Lower lobe of right lung (tissue), 2 donors: ENCODE measurements around the gene AAGAB. TPM values are rescaled to one million over a fixed set of nuclear protein-coding genes. Genes with fewer than 3 reads are reported as not detected.
"Not testable (repeated sequence)": the region's sequence is repeated elsewhere in the genome, so short reads cannot be mapped to it uniquely, and the experiment has no call there.

Source experiments
- ATAC-seq, 2 donors: fragments of 200-7000 bp; cut with Tn5 transposase; one replicate each; pipeline ENCODE4 v1.9.1; 2020 to 2022; ENCODE audit warnings: mild to moderate bottlenecking in 2 of 2, moderate library complexity in 2 of 2
- DNase-seq: peaks from one replicate; pipeline ENCODE4 v3.0.0-alpha.2; 2020
- H3K27ac ChIP-seq: fragments of 200-600 bp; one replicate; pipeline ENCODE4 v1.8.0; 2022
- H3K27me3 ChIP-seq: fragments of 200-600 bp; one replicate; pipeline ENCODE4 v1.8.0; 2022; ENCODE audit warnings: low read depth
- H3K36me3 ChIP-seq: fragments of 200-600 bp; one replicate; pipeline ENCODE4 v1.8.0; 2022; ENCODE audit warnings: mild to moderate bottlenecking
- H3K4me1 ChIP-seq: fragments of 200-600 bp; one replicate; pipeline ENCODE4 v1.8.0; 2022
- H3K4me3 ChIP-seq: fragments of 200-600 bp; one replicate; pipeline ENCODE4 v1.8.0; 2022; ENCODE audit warnings: mild to moderate bottlenecking
- H3K9me3 ChIP-seq: fragments of 200-600 bp; one replicate; pipeline ENCODE4 v1.8.0; 2022
- intact Hi-C: fragments of 100-400 bp; cut with DNase I; formaldehyde crosslinking; loops from one replicate; pipeline ENCODE4 v1.11.0; 2022
- total RNA-seq: library from RNA; stranded (reverse); fragmentation: NEBNext Ultra II Directional; extraction: Animal tissue kit (Norgen Biotek cat#: 25700); gene quantifications from one replicate; pipeline ENCODE4 v1.2.1, GENCODE V29; 2021
- TF ChIP-seq, protein P1 (sequence below): fragments of 200-600 bp; IDR thresholded peaks from one replicate; pipeline ENCODE4 v1.8.0; 2022; ENCODE audit warnings: antibody characterized with exemption, mild to moderate bottlenecking
- donor health status: DM: no; HTN: yes; CAD: no; lungs with severe emphysema.

Gene AAGAB
- total RNA-seq, 1 donor from 2014 or later = 24.9 TPM

DNA sequence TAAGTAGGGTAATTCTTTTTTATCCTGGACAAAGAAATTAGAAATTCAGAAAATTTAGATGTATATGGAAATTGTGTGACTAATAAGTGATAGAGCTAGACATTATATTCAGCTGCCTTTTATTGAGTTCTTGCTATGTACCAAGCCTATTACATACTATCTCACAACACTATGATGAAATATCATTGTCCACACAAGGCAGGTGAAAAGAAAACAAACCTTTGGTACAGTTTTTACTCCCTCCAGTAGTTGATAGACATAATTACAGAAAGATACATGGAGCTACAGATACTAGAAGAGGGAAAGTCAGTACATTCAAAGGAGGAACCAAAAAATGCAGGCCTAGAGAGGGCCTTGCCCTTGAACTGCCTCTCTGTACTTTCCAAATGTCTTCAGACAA is 4.9 kb upstream of the AAGAB start:
- DNase-seq (no peak), ATAC-seq (no peak)
- intact Hi-C loops = no loop called here
- no peak overlapping the region for H3K27ac ChIP-seq
- no peak overlapping the region for H3K4me3 ChIP-seq
- H3K9me3 ChIP-seq = no peaks in the 10 kb centered on the region
- H3K27me3 ChIP-seq = no peaks in the 10 kb centered on the region
- TF ChIP-seq, protein P1, sequence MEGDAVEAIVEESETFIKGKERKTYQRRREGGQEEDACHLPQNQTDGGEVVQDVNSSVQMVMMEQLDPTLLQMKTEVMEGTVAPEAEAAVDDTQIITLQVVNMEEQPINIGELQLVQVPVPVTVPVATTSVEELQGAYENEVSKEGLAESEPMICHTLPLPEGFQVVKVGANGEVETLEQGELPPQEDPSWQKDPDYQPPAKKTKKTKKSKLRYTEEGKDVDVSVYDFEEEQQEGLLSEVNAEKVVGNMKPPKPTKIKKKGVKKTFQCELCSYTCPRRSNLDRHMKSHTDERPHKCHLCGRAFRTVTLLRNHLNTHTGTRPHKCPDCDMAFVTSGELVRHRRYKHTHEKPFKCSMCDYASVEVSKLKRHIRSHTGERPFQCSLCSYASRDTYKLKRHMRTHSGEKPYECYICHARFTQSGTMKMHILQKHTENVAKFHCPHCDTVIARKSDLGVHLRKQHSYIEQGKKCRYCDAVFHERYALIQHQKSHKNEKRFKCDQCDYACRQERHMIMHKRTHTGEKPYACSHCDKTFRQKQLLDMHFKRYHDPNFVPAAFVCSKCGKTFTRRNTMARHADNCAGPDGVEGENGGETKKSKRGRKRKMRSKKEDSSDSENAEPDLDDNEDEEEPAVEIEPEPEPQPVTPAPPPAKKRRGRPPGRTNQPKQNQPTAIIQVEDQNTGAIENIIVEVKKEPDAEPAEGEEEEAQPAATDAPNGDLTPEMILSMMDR = no peak
- H3K4me1 ChIP-seq = no peaks in the 10 kb centered on the region
- H3K36me3 ChIP-seq = no peaks in the 10 kb centered on the region

DNA sequence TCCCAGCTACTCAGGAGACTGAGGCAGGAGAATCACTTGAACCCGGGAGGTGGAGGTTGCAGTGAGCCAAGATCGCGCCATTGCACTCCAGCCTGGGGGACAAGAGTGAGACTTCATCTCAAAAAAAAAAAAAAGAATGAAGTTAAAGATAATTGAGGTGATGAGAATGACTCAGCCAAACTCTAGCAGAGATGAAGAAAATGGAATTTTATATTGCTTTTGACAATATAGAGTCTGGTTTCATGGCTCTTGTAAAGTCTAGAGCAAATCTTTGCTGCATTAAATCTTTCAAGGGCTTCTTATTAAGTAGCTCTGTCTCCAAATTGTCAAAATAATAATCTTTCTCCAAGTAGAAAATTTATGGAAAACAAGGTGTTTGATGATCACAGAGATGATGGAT is 4.0 kb upstream of the AAGAB start:
- intact Hi-C loops, ATAC-seq, H3K4me3 ChIP-seq: not testable (repeated sequence)

DNA sequence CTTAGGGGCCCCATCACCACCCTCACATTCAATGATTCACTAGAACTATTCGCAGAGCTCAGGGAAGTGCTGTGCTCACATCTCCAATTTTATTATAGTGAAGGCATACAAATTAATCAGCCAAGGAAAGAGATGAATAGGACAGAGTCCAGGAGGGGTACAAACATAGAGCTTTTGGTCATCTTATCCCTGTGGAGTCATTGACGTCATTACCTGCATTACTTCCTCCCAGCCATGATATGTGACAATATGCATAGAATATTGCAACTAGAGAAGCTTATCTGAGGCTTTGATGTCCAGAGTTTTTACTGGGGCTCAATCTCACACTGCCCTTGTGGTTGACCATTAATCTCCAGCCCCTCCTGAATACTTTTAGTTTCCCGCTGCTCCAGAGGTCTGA is 1.6 kb upstream of the AAGAB start:
- no peak overlapping the region for H3K4me3 ChIP-seq
- TF ChIP-seq, protein P1 = no peak
- ATAC-seq = no peak
- intact Hi-C loops = no loop called here
- H3K9me3 ChIP-seq = no peaks in the 10 kb centered on the region
- DNase-seq = no peak
- H3K36me3 ChIP-seq = no peaks in the 10 kb centered on the region
- H3K27ac ChIP-seq = no peak overlapping the region
- peaks cover 21% of the 10 kb centered on the region for H3K4me1 ChIP-seq
- H3K27me3 ChIP-seq = no peaks in the 10 kb centered on the region

More for the DNA sequence above, 4.0 kb upstream of the AAGAB start:
- not testable (repeated sequence) for H3K36me3 ChIP-seq, H3K9me3 ChIP-seq, DNase-seq, H3K4me1 ChIP-seq, H3K27me3 ChIP-seq, H3K27ac ChIP-seq

DNA sequence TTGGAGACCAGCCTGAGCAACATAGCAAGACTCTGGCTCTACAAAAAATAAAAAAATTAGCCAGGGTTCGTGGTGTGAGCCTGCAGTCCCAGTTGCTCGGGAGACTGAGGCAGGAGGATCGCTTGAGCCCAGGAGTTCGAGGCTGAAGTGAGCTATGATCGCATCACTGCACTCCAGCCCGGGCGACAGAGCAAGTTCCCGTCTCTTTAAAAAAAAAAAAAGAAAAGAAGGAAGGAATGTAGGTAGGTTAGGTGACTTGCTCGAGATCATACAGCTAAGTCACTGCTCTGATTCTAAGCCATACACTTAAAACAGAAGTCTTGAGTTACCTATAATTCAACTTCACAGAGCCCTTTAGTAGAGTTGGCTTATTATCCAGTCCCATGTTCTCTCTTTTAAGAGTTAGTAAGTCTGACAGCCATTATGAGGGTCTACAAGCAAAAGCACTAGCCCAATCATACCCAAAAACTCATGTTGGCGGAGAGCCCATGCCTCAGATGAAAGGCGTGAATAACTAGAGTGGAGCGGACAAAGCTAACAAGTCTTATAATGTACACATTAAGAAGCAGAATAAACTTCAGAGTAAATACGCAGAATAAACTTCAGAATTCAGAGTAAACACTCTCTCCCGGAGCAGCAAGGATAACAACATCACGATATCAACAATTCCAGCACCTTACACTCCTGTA is 768 bp downstream of the AAGAB start:
- TF ChIP-seq, protein P1 = no peak
- intact Hi-C loops = no loop called here
- Histone ChIP-seq H3K27me3 (no peaks in the 10 kb centered on the region), H3K27ac (peak overlapping the region; percentile 91), H3K4me1 (peaks cover 21% of the 10 kb centered on the region), H3K4me3 (peak overlapping the region; percentile 74), H3K36me3 (no peaks in the 10 kb centered on the region), H3K9me3 (no peaks in the 10 kb centered on the region)
- ATAC-seq (peak in 1 of 2 donors; percentile 3), DNase-seq (no peak)

DNA sequence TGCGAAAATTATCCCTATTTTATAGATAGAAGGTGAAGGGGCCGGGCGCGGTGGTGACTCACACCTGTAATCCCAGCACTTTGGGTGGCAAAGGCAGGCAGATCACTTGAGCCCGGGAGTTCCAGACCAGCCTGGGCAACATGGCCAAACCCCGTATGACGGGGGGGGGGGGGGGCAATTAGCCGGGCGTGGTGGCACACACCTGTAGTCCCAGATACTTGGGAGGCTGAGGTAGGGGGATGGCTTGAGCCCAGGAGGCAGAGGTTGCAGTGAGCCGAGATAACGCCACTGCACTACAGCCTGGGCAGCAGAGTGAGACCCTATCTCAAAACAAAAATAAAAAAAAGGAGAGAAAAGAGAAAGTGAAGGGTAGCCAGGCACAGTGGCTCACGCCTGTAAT is 1.4 kb downstream of the AAGAB start:
- peaks cover 21% of the 10 kb centered on the region for H3K4me1 ChIP-seq
- DNase-seq (no peak), ATAC-seq (no peak)
- intact Hi-C loops = no loop called here
- H3K9me3 ChIP-seq = no peaks in the 10 kb centered on the region
- H3K27ac ChIP-seq = peak overlapping the region; percentile 91
- no peaks in the 10 kb centered on the region for H3K27me3 ChIP-seq
- no peaks in the 10 kb centered on the region for H3K36me3 ChIP-seq
- TF ChIP-seq, protein P1 = no peak
- H3K4me3 ChIP-seq = peak overlapping the region; percentile 74

DNA sequence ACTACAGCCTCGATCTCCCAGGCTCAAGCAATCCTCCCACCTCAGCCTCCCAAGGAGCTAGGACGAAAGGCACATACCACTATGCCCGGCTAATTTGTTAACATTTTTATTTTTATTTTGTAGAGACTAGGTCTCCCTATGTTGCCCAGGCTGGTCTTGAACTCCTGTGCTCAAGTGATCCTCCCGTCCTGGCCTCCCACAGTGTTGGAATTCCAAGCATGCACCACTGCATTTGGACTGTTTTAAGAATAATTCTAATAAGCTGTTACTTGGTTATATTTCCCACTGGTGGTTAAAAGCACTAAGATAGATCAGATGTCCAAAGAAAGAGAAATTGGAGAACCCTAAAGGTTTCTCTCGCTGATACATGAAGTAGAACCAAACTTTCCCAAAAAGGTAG is 3.1 kb downstream of the AAGAB start:
- Histone ChIP-seq H3K27me3 (no peaks in the 10 kb centered on the region), H3K4me1 (peaks cover 21% of the 10 kb centered on the region), H3K4me3 (no peak overlapping the region), H3K9me3 (no peaks in the 10 kb centered on the region), H3K27ac (no peak overlapping the region), H3K36me3 (no peaks in the 10 kb centered on the region)
- intact Hi-C loops = no loop called here
- no peak for ATAC-seq
- DNase-seq = no peak
- TF ChIP-seq, protein P1 = no peak
